Measurements from ENCODE around the gene AMIGO2. TPM values are rescaled to one million over a fixed set of nuclear protein-coding genes. Genes with fewer than 3 reads are reported as not detected.

AMIGO2 gene
- total and polyA plus RNA-seq, 2 experiments from 2014 or later: 1.8 to 3.8 TPM

- H3K27ac Mint-ChIP-seq: no peak overlapping the region
- no peak for ATAC-seq
These were observed 28.2 kb upstream of the AMIGO2 start for GRCh38 chr12:47107926-47108325.

More at GRCh38 chr12:47107926-47108325, 28.2 kb upstream of the AMIGO2 start:
- Histone ChIP-seq H3K4me2 (no peak overlapping the region), H3K27me3 (ENCODE audit: insufficient read depth) (no peaks in the 10 kb centered on the region), H4K20me1 (replicated peaks; ENCODE audit: insufficient read depth) (no peaks in the 10 kb centered on the region), H3K79me2 (replicated peaks; ENCODE audit: insufficient read depth) (no peaks in the 10 kb centered on the region), H2AFZ (no peak overlapping the region), H3K9me2 (ENCODE audit: insufficient read depth) (no peaks in the 10 kb centered on the region), H3K4me1 (ENCODE audit: insufficient read depth) (no peaks in the 10 kb centered on the region), H3K4me3 (no peak overlapping the region), H3K27ac (ENCODE audit: low read depth) (no peak overlapping the region), H3K36me3 (ENCODE audit: insufficient read depth) (no peaks in the 10 kb centered on the region), H3F3A (replicated peaks; ENCODE audit: low read depth) (no peaks in the 10 kb centered on the region)
- DNase-seq (ENCODE audit: low spot score): no peak
- H3K36me3 Mint-ChIP-seq (ENCODE audit: low read depth): no peaks in the 10 kb centered on the region
- H3K4me1 Mint-ChIP-seq: 0 out of 3 replicates have a peak, but pooled peaks cover 2% of the 10 kb centered on the region
- no peak overlapping the region for H3K4me3 Mint-ChIP-seq
- peaks cover 4% of the 10 kb centered on the region for H3K27me3 Mint-ChIP-seq (ENCODE audit: insufficient read depth, low read depth, poor library complexity)
- no peaks in the 10 kb centered on the region for H3K9me3 Mint-ChIP-seq
- TF ChIP-seq NANOG (IDR thresholded peaks at IDR 0.05; ENCODE audit: borderline replicate concordance): no peak
- TF ChIP-seq POLR2AphosphoS5 (IDR thresholded peaks at IDR 0.05; ENCODE audit: low read depth): no peak
- TF ChIP-seq JUNB (IDR thresholded peaks at IDR 0.05; ENCODE audit: unreplicated experiment): no peak
- no peak for TF ChIP-seq REST (IDR thresholded peaks at IDR 0.05; ENCODE audit: unreplicated experiment)
- no peak for TF ChIP-seq CTCF (conservative IDR thresholded peaks at IDR 0.05; ENCODE audit: low read depth in 2 of 2)
- TF ChIP-seq EZH2phosphoT487 (IDR thresholded peaks at IDR 0.05; ENCODE audit: unreplicated experiment): no peak
- TF ChIP-seq CREB1 (CRISPR knock-in tag; IDR thresholded peaks at IDR 0.05; ENCODE audit: low read depth): no peak
